KBM-7 (cell line): ENCODE data around the gene SIGLEC5.

Experiments used
- DNase-seq: peaks from one replicate; pipeline ENCODE4 v3.0.0-alpha.2; 2015
- in situ Hi-C: fragments of 300-500 bp; cut with MboI; formaldehyde crosslinking; loops from 2 replicates; pipeline ENCODE4 v1.14.3; 2020; ENCODE audit warnings: low sequenced_read_pairs, low pct_unique_long_range_greater_than_20kb, mixed read lengths

The SIGLEC5 gene

DNA sequence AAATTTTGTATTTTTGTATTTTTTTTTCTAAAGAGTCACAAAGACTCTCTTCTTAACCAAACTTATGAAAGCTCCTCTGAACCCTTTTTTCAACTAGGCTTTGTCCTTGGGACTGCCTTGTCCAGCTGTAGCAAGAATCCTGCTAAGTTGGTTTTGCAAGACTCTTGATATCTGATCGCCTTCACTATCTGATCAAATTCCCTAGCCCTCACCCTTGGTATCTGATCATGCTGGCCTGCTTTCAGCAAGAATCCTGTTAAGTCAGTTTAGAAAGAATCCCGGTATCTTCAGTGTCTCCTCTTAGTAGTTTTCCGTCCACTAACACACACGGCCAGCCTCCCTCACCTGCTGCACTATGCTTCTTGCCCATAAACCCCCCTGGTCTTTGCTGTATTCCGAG is 1.9 kb upstream of the SIGLEC5 start:
- no peak for DNase-seq
- in situ Hi-C loops, result no loop called here

DNA sequence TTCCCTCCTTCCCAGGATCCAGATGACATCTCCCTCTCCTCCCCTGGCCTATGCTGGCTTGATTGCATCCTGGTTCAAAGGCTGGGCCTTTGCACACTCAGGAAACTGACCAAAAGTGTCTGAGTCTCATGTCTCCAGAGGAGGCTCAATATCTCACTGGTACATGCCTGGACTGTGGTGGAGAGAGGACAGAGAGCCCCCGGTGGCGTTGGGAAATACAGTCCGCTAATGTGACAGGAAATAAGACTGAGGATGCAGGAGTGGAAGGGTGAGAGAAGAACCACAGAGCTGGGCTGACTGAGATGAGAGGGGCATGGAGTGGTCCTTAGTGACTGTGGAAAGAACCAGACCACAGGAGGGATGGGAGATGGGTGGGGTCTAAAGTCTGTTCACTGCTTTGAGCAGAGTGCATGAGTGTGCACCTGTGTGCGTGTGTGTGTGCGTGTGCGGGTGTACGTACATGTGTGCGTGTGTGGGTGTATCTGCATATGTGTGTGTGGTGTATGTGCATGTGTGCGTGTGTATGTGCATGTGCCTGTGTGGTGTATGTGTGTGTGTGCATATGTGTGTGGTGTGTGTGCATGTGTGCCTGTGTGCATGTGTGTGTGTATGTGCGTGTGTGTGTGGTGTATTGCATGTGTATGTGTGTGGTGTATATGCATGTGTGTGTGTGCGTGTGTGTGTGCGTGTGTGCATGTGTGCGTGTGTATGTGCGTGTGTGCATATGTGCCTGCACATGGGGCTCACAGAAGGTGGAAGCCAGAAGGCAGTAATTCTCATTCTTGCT is 1.9 kb downstream of the SIGLEC5 start:
- in situ Hi-C loops, result no loop called here
- no peak for DNase-seq

DNA sequence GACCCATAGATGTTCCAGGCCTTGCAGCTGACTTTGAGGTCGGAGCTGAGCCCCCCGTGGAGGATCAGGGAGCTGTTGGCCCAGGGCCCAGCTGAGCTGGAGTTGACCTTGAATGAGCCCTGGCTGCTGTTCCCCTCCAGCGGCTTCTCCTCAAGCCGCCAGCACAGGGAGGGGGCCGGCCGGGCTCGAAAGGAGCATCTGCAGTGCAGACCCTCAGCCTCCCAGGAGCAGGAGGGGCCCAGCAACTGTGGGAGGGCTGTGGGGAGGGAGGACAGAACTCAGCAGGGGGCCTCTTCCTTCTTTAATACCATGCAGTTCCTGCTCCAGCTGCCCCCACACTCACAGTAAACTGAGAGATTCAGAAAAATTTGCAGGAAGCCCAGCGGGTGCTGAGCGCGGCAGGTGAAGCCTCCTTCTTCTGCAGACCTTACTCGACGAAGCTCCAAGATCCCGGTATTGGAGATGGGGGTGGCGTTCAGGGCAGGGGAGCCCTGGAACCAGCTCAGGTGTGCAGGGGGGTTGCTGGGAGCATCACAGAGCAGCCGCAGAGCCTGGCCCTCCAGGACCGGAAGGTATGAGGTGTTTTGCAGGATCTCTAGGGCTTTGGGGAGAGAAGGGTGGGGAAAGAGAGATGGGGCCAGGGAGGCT is 2.6 kb downstream of the SIGLEC5 start:
- in situ Hi-C loops, result no loop called here
- peak; percentile 65 for DNase-seq

DNA sequence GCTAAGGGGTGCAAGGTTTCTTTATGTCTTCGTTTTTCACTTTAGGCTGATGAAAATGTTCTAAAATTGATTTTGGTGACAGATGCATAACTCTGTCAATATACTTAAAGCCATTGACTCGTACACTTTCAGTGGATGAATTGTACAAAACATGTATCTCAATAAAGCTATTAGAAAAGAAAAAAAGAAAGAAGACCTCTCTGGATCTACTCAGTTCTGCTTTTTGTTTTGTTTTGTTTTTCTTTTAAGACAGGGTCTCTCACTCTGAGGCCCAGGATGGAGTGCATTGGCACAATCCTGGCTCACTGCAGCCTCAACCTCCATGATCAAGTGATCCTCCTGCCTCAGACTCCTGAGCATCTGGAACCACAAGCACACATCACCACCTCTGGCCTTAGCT is 3.5 kb downstream of the SIGLEC5 start:
- no peak for DNase-seq
- in situ Hi-C loops, result no loop called here

DNA sequence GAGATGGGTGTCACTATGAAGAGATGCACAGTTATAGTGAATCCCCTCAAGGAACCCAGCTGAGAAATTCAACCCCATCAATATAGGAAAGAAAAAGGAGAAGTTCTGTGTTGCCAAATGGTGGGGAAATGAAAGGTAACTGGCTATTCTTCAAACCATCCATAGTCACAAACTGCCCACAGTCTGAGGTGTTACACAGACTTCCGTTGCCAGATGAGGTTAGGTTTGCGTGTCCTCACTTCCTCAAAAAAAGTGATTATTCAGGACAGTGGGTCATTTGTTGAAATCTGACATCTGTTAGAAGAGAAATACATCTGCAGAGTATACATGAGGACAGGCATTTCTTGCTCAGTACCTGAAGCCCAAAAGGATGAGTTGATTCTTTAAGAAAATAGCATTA is 9.0 kb downstream of the SIGLEC5 start:
- DNase-seq, result peak; percentile 93

DNA sequence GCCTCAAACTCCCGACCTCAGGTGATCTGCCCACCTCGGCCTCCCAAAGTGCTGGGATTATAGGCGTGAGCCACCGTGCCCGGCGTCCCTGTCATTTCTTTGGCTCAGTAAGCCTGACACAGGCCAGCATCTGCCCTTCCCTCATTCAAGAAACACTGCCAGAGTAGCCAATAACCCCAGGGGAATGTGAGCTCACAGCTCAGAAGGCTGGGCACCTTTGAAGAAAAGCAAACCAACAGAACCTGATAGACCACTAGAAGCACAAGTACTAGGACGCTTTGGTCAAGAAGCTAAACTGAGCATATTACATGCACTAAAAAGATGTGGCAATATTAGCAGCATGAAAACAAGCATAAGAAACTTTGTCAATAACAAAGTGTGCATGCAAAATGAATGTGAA is 14.2 kb downstream of the SIGLEC5 start:
- in situ Hi-C loops, result no loop called here
- no peak for DNase-seq

More for the DNA sequence above, 9.0 kb downstream of the SIGLEC5 start:
- in situ Hi-C loops, result no loop called here

DNA sequence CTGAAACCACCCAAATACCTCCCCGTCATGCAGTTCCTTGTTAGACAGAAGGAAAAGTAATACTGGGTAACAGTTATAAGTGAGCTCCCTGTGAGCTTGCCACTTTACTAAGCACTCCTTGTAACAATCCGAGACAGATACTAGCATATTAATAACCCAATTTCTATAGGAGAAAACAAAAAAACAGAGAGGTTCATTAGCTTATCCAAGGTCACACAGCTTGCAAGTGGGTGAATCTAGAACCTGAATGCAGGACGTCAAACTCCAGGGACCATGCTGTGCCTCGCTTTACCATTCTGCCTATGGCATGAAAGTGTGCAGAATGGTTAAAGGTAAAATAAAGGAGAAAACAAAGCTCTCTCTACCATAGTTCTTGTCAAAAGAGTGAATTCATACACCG is 15.4 kb downstream of the SIGLEC5 start:
- no peak for DNase-seq
- in situ Hi-C loops, result no loop called here

DNA sequence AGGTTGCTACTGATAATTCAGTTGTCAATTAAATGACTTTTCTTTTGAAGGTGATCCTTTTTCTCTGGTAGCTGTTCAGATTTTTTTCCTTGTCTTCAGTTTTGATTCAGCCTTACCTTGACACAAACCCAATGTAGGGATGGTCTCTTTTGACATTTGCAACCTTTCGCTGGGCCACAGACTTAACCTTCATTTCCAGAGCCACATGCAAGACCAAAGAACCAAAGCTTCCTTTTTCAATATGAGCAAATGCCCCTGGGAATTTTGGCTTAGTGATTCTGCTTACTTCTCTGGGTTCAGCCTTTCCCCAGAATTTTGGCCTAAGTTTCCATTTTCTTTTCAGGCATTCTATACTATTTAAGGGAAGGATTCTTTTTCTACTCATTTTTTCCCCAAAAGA is 19.6 kb downstream of the SIGLEC5 start:
- in situ Hi-C loops, result no loop called here
- DNase-seq, result no peak

DNA sequence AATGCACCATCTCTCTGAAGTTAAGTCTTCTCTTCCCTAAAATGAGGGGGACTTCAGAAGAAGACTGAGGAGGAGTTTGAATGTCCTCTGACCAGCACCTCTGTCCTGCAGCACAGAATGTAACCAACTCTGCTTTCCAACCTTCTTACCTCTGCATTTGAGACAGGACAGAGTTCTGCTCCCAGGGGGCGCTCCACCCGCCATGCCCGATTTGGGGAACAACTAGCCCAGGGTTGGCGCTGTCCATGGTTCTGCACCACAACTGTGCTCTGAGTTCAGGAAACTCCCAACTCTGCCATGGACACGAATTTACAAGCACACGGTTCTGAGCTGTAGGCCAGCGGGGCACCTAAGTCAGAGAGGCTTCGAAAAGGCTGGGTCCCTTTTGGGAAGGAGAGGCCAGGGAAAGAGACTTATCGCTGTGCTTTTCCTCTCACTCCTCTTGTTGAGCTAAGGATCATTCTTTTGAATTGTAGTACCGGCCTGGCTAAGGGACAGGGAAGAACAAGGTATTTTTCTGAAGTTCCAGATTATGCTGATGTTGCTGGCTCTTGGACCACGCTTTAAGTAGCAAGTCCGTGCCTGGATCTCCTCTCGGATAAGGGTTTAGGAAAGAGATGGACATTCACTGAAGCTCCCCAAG is 22.2 kb downstream of the SIGLEC5 start:
- in situ Hi-C loops, result no loop called here
- DNase-seq, result peak; percentile 86

DNA sequence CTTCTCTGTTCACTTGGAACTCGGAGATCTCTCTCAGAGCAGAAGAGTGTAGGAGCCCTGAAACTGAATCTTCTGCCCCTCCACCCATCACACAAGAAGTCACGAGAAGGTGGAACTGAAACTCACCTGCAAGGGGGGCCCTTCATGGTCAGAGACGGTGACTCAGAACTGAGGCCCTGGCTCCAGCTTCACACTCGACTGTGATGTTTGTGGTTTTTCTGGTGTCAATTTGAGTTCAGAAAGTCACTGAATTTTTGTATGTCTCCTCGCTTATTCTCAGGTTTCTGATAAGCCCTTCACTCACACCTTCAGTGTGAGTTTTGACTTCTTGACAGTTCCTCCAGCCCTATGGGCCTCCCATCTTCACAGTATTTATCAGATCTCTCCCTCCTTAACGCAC is 23.1 kb downstream of the SIGLEC5 start:
- in situ Hi-C loops, result no loop called here
- DNase-seq, result no peak

DNA sequence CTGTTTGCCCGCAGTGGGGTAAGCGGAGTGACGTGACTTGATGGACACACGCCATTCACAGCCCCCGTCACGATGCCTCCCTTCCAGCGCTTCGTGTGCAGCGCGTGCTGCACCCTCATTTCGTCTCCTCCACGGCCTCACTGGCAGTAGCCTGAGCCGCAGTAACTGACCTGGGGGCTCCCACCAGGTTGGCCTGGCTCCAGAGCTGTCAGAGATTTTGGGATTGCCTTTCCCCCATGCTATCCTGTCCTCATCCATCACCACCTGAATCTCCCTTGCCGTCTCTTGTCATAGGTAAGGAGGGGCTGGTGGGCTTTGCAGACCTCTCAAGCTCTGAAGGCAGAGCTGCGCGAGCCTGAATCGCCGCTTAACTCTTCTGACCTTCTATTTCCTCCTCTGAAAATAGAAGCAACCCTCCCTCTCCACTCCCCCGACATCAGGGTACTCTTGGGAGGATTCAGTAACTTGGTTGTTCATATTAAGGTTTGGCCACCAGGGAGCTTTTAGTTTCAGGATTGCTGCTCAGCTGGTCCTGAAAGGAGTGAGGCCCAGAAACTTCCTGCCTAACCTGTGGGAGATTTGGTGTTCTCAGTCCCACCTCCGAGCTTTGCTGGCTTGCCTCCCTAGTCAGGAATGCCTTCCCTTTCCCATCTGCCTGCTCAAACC is 27.9 kb downstream of the SIGLEC5 start:
- in situ Hi-C loops, result no loop called here
- DNase-seq, result no peak

DNA sequence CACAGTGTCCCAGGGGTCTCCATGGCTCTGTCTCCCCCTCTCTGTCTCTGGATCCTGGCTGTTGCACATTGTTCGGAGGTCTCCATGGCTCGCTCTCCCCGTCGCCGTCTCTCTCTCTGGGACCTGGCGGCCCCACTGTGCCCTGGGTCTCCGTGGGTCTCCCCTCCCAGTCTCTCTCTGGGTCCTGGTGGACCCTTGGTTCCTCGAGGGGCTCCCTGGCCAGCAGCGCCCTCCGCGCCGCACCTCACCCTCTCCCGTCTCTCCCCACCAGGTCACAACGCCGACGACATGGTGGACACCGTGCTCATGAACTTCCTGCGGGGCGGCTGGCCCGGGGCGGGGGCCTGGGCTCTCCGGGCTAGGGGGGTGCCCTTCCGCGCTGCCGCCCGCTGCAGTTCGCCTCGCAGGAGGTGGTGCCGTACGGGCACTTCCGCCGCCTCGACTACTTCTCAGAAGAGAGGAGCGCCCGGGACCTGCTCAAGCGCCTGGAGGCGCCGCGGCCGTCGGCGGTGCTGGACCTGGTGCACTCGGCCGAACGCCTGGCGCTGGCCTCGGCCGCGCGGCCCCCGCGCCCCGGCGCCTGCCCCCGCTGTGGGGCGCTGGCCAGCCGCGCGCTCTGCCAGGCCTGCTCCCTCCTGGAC is 29.1 kb downstream of the SIGLEC5 start:
- in situ Hi-C loops, result no loop called here
- no peak for DNase-seq

DNA sequence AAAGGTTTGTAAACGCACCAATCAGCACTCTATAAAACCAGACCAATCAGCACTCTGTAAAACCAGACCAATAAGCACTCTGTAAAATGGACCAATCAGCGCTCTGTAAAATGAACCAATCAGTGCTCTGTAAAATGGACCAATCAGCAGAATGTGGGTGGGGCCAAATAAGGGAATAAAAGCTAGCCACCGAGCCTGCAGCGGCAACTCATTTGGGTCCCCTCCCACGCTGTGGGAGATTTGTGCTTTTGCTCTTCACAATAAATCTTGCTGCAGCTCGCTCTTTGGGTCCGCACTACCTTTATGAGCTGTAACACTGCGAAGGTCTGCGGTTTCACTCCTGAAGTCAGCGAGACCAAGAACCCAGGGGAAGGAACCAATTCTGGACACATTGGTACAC is 31.1 kb downstream of the SIGLEC5 start:
- DNase-seq, result no peak
- in situ Hi-C loops, result no loop called here

DNA sequence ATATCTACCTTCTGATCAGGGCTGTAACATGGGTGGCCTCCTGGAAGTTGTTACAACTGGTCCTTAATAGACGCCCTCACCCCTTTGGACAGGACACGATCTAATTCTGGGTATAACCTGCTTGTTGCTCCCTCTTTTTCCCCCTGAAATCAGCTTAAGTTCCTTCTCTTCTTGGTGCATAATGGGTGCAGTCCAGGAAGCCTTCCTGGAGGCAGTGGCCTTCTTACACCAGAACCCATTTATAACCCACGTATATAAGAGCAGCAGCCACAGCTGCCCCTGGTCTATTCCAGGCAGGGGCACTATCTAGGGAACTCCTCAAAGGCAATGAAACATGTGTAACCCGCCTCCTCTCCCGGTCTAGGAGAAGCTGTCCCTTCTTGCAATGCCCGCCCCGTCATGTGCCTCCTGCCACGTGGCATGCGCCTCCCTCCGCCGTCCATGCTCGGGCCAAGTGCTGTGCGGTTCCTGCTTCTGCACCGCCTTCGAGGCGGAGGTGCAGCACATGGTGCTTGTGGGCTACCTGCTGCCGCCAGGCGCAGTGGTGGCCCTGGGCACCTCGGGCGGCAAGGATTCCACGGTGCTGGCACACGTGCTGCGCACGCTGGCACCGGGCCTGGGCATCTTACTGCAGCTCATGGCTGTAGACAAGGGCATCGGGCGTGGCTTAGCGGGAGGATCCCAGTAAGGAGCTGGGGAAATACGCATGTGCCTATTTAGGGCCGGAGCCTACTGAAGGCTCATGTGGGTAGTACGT is 31.9 kb downstream of the SIGLEC5 start:
- in situ Hi-C loops, result no loop called here
- no peak for DNase-seq

DNA sequence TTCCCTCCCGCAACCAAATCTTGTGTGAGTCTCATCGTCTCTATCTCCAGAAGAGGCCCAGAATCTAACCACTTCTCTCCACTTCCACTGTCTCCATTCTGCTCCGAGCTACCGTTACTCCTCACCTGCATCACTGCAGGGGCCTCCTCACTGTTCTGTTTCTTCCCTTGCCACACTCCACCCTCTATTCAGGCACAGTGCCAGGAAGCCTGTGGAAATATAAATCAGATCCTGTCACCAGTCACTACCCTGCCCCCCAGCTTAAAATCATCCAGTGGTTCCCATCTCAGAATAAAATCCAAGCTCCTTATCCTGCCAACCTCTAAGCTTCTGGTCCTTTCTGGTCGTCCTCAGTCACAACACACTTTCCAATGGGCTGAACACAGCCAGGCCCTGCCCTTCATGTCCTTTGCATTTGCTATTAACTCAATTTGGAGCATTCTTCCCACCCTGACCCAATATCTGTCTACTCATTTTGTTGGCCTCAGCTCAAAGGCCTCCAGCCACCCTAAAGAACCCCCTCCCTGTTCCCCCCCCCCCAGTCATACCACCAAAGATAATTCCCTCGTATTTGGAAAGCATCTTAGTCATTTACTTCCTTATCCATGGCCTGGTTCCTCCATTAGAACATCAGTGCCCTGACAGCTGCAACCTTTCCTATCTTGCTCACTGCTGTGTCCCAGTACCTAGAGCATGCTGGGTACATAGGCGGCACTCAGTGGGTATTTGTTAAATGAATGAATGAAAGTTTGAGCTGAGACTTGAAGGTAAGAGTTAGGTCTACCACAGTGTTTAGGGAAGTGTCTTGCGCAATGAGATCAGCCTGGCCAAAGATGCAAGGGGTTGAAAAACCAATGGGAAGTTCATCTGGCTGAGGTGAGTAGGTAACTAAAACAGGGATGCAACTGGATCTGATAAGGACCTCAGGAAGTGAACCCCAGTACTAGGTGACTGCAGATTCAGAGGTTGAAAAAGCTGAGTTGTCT is 34.7 kb downstream of the SIGLEC5 start:
- peak; percentile 49 for DNase-seq
- in situ Hi-C loops, result no loop called here

DNA sequence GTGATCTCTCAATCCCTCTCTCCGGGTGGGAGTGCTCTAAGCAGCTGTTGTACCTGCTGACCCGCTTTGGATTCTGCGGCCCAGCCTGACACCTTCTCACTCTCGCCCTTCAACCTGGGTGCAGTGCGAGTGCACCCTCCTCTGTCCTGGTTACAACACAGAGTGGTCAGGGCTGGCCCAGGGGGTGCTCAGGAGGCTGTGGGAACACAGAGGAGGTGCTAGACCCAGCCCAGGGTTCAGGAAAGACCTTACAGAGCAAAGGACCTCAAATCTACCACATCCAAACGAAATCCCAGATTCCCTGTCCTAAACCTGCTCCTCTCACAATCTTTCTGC is 35.5 kb downstream of the SIGLEC5 start:
- in situ Hi-C loops, result no loop called here

DNA sequence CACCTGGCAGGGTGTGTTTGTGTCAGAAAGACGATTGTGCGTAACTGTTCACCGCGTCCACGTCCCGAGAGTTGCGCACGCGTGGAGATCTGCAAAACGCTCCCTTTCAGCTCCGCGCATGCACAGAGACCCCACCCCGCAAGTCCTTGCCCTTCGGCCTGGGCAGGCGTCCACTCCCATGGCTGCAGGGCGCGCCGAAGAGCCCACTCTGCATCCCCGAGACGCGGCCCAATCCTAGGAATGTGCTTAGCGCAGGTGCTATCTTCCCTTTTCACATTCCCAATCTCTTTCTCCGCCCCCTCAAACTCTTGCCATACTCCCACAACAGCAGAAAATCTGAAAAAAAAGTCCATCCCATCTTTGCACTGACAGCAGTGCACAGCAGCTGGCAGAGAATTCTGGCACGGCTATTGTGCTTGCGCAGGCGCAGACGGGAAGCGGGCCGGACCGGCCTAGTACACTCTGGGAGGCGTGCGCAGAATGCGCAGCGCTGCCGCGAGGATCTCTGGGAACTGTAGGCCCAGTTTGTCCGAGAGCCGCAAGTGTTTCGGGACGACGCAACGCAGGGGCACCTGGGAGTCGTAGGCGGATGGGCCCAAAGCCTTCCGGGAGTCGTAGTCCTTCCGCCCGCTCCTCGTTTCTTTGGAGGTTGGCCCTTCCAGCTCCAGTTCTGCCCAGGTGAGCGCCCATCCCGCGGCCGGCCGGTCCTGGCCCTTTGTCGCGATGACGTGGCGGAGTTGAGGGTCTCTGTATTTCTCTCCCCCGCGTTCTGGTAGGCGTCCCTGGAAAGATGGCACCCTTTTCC is 36.0 kb downstream of the SIGLEC5 start:
- in situ Hi-C loops, result no loop called here

More for the DNA sequence above, 35.5 kb downstream of the SIGLEC5 start:
- DNase-seq, result no peak

More for the DNA sequence above, 36.0 kb downstream of the SIGLEC5 start:
- DNase-seq, result peak; percentile 94
